Nephron progenitor cell (in vitro differentiated cells): ENCODE results near the gene WT1.

ENCODE experiments used
- DNase-seq: peaks from one replicate; pipeline ENCODE4 v3.0.0; 2021
- H3K27ac Mint-ChIP-seq: 2 replicates; pipeline ENCODE4 v1.8.0; 2021; ENCODE audit warnings: mild to moderate bottlenecking, moderate library complexity, mixed read lengths
- H3K27me3 Mint-ChIP-seq: 2 replicates; pipeline ENCODE4 v1.8.0; 2021; ENCODE audit warnings: mild to moderate bottlenecking, low read depth, mixed read lengths; ENCODE audit not compliant: poor library complexity
- H3K36me3 Mint-ChIP-seq: 2 replicates; pipeline ENCODE4 v1.8.0; 2021; ENCODE audit warnings: low read depth, mixed read lengths
- H3K4me1 Mint-ChIP-seq: 2 replicates; pipeline ENCODE4 v1.8.0; 2021; ENCODE audit warnings: mixed read lengths
- H3K4me3 Mint-ChIP-seq: 2 replicates; pipeline ENCODE4 v1.8.0; 2021; ENCODE audit warnings: mild to moderate bottlenecking, moderate library complexity, mixed read lengths
- H3K9me3 Mint-ChIP-seq: 2 replicates; pipeline ENCODE4 v1.8.0; 2021; ENCODE audit warnings: mild to moderate bottlenecking, moderate library complexity, mixed read lengths
- CTCF ChIP-seq: fragments of 200-600 bp; sonication (generic); IDR thresholded peaks from 2 replicates; pipeline ENCODE4 v1.5.0; 2021; ENCODE audit warnings: antibody characterized with exemption

The WT1 gene

GRCh38 chr11:32469791-32470190, 34.5 kb upstream of the WT1 start:
- no peak for TF ChIP-seq CTCF
- H3K36me3 Mint-ChIP-seq: peaks cover 4% of the 10 kb centered on the region
- peaks cover 29% of the 10 kb centered on the region for H3K4me1 Mint-ChIP-seq
- no peak for DNase-seq
- H3K4me3 Mint-ChIP-seq: no peak overlapping the region
- peaks cover 9% of the 10 kb centered on the region for H3K27me3 Mint-ChIP-seq
- no peak overlapping the region for H3K27ac Mint-ChIP-seq
- no peaks in the 10 kb centered on the region for H3K9me3 Mint-ChIP-seq

GRCh38 chr11:32466279-32466915, 31.1 kb upstream of the WT1 start:
- Mint-ChIP-seq H3K27me3 (peaks cover 7% of the 10 kb centered on the region), H3K4me3 (no peak overlapping the region), H3K27ac (peak overlapping the region; percentile 64), H3K4me1 (peaks cover 22% of the 10 kb centered on the region), H3K9me3 (peaks cover 4% of the 10 kb centered on the region), H3K36me3 (peaks cover 11% of the 10 kb centered on the region)
- DNase-seq: no peak
- no peak for TF ChIP-seq CTCF

GRCh38 chr11:32464078-32464477, 28.7 kb upstream of the WT1 start:
- Mint-ChIP-seq H3K27me3 (peaks cover 7% of the 10 kb centered on the region), H3K4me1 (peaks cover 26% of the 10 kb centered on the region), H3K36me3 (peaks cover 7% of the 10 kb centered on the region), H3K4me3 (no peak overlapping the region), H3K9me3 (peaks cover 4% of the 10 kb centered on the region), H3K27ac (no peak overlapping the region)
- DNase-seq: no peak
- TF ChIP-seq CTCF: no peak

- no peak for DNase-seq
- Mint-ChIP-seq H3K4me1 (peaks cover 27% of the 10 kb centered on the region), H3K27ac (peak overlapping the region; percentile 91), H3K36me3 (peaks cover 7% of the 10 kb centered on the region), H3K27me3 (peaks cover 11% of the 10 kb centered on the region), H3K4me3 (no peak overlapping the region), H3K9me3 (peaks cover 4% of the 10 kb centered on the region)
- TF ChIP-seq CTCF: no peak
Measured at GRCh38 chr11:32462011-32462690, 26.8 kb upstream of the WT1 start.

GRCh38 chr11:32456864-32457263, 21.5 kb upstream of the WT1 start:
- TF ChIP-seq CTCF: no peak
- Mint-ChIP-seq H3K27me3 (peaks cover 13% of the 10 kb centered on the region), H3K4me3 (no peak overlapping the region), H3K36me3 (peaks cover 16% of the 10 kb centered on the region), H3K9me3 (no peaks in the 10 kb centered on the region), H3K27ac (no peak overlapping the region), H3K4me1 (peaks cover 15% of the 10 kb centered on the region)
- DNase-seq: no peak

- no peak for TF ChIP-seq CTCF
- Mint-ChIP-seq H3K4me1 (peaks cover 17% of the 10 kb centered on the region), H3K27ac (no peak overlapping the region), H3K9me3 (no peaks in the 10 kb centered on the region), H3K36me3 (peaks cover 19% of the 10 kb centered on the region), H3K4me3 (no peak overlapping the region), H3K27me3 (peaks cover 10% of the 10 kb centered on the region)
- no peak for DNase-seq
Measured at GRCh38 chr11:32454993-32455392, 19.7 kb upstream of the WT1 start.
